GM19239 (cell line): Measurements from ENCODE around the gene SIM2.

Experiments
- DNase-seq: peaks from one replicate; pipeline ENCODE4 v3.0.0; 2011; ENCODE audit warnings: low spot score; ENCODE audit not compliant: insufficient read length
- FAIRE-seq: peaks from 2 replicates; lab custom pipeline; 2011; peaks lifted over from hg19 to GRCh38; lab: Jason Lieb, UNC

Gene SIM2

DNA sequence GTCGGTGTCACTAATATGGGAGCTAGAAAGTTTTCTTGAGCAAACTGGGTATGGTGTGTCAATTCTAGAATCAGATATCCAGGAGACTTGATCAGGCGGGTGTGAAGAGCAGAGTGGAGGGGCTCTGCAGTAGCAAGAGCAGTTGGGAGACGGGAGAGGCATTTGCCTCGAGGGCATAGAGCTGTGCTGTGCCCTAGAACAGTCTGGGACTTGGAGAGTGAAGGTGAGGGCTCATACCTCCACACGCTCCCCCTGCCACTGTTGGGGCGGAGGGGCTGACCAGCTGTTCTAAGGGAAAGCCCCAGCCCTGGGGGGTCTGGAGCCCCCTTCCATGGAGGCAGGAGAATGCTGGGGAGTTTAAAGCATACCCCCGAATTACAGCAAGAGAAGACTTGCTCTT, 33.8 kb downstream of the SIM2 start:
- DNase-seq (no peak), FAIRE-seq (no peak)

DNA sequence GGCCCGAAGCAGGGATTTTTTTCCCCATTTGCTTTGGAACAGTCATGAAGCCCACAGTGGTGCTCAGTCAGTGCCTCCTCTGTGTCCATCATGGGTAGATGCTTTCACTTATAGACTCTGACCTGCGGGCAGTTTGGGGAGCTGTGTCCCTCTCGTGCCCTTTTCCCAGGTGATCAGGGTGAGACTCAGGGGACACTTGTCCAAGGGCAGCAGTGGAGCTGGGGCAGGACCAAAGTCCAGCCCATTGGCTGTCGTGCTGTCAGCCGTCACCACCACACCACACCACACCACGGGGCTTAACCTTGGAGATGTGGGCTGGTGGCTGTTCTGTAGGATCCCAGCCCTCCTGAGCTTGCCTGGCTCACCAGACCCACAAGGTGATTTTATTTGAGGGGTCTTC, 34.9 kb downstream of the SIM2 start:
- FAIRE-seq, result no peak

GRCh38 chr21:36734367-36735200, 35.7 kb downstream of the SIM2 start:
- no peak for FAIRE-seq

More for the DNA sequence above, 34.9 kb downstream of the SIM2 start:
- DNase-seq, result no peak

DNA sequence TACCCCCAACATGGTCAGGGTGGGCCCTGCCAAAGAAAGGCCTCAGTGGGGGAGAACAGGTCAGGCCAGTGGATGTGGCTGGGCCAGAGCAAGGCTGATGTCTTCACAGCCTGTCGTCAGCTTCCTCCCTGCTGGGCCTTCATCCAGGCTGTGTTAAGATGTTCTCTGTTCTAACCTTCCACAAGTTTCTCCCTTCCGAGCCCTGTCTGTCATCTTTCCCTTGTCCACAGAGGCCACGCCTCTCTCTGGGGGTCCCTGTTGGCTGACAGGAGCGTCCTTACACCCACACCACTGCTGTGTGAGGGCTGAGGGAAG, 36.2 kb downstream of the SIM2 start:
- no peak for DNase-seq
- no peak for FAIRE-seq

More at GRCh38 chr21:36734367-36735200, 35.7 kb downstream of the SIM2 start:
- DNase-seq, result no peak

DNA sequence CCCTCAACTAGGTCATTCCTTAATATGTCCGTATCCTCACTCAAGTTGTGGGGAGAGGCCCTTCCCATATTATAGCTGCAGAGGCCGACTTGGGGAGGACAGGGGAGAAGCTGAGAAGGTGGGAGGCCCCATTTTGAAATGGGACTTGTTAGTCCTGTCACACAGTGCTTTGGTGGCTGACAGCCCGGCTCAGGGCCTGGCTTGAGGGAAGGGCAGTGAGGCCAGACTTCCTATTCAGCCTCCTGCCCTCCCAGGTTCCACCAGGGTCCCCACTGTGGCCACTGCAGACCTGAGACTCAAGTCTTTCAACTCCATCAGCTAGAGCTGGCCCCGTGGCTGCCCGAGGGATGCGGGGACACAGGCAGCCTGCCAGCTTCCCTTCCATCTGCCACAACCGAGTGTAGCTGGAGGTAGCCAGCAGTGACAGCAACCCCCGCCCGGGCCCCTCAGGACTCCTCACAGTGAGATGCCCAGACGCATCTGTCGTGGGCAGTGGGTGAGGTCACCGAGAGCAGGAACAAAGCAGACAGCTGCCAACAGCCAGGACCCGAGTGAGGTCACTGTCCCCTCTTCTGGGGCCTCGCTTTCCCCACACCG, 36.9 kb downstream of the SIM2 start:
- no peak for DNase-seq
- FAIRE-seq, result no peak

GRCh38 chr21:36738489-36739126, 39.7 kb downstream of the SIM2 start:
- FAIRE-seq, result no peak

DNA sequence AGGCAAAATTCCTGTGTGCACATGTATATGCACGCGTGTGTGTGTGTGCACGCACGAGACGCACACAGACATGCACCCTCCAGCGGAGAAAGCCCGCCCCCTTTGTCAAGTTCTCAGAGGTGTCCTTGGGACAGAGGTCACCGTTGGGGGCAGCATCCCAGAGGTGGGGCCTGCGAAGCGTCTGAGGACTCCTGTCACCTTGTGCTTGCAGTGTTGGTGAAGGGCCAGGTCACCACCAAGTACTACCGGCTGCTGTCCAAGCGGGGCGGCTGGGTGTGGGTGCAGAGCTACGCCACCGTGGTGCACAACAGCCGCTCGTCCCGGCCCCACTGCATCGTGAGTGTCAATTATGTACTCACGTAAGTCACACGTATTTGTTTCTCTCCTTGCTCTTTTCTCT, 42.6 kb downstream of the SIM2 start:
- FAIRE-seq (no peak), DNase-seq (no peak)

More at GRCh38 chr21:36738489-36739126, 39.7 kb downstream of the SIM2 start:
- DNase-seq, result no peak

DNA sequence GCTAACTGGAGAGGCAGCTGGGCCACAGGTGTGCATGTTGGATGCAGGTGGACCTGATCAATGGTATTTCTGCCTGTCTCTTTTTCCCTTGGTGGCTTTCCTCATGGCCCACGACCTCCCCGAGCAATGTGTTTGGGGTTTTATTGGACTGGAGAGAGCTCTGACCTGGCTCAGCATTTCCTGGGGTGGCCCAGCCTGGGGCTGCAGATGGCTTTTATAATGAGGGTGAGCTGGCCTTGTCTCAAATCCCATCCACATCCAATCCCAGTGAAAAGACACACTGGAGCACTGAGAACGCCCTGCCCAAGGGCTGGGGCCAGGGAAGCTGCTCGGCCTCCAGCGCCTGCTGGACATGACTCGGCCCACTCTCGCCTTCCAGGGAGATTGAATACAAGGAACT, 44.1 kb downstream of the SIM2 start:
- FAIRE-seq, result no peak

DNA sequence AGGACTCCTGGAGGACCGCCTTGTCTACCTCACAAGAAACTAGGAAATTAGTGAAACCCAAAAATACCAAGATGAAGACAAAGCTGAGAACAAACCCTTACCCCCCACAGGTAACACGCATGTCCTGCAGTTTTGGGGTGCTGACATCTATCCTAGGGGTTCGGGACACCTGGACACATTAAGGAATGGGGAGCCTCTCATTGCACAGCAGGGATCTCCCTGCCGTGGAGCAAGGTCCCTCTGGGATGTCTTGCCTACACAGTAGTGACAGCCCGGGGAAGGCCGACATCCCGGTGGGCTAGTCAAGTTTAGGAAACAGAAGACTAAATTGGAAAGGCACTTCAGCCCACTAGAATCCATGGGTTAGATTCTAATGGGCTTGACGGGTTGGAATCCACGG, 44.5 kb downstream of the SIM2 start:
- FAIRE-seq (no peak), DNase-seq (no peak)

More for the DNA sequence above, 44.1 kb downstream of the SIM2 start:
- no peak for DNase-seq

DNA sequence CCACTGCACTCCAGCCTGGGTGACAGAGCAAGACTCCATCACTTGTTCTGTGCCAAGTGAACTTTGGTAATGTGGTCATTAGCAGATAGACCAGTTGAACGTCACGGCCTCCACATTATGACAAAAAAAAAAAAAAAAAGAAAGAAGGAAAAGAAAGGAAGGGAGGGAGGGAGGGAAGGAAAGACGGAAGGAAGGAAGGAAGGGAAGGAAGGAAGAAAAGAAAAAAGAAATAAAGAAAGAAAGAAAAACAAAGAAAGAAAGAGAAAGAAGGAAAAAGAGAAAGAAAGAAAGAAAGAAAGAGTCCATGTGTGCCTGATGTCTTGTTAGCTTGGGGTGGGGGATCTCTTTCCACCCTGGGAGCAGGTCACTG, 45.3 kb downstream of the SIM2 start:
- DNase-seq, result no peak
- no peak for FAIRE-seq

GRCh38 chr21:36744560-36745231, 45.8 kb downstream of the SIM2 start:
- DNase-seq (no peak), FAIRE-seq (no peak)

- no peak for FAIRE-seq
- DNase-seq, result no peak
Observed at GRCh38 chr21:36745459-36745858, 46.5 kb downstream of the SIM2 start.

DNA sequence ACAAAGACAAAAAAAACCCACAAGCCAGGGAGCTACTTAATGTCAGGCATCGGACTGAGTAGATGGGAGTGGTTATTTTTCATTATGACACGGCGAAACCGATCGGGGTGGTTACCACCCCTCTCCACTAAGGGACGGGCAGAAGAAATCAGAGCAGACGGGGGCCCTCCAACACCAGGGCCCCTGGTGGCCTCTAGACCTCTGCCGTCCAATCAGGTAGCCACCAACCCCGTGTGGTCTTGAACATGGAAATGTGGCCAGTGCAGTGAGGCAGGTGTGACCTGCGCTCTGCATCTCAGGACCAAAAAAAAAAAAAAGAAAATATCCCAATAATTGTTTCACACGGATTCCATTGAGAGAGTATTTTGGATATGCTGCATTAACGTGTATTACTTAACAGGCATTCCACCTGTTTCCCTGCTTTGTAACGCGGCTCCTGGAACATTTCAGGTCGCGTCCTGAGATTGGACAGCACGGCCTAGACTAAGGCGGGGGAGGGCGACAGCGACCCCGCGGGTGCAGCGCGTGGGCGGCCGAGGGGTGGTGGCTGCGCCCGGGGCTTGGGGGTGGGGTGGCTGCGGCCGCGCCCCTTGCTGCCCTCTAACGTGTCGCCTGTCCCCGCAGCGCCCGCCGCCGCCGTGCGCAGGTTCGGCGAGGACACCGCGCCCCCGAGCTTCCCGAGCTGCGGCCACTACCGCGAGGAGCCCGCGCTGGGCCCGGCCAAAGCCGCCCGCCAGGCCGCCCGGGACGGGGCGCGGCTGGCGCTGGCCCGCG, 48.3 kb downstream of the SIM2 start:
- DNase-seq (no peak), FAIRE-seq (no peak)

DNA sequence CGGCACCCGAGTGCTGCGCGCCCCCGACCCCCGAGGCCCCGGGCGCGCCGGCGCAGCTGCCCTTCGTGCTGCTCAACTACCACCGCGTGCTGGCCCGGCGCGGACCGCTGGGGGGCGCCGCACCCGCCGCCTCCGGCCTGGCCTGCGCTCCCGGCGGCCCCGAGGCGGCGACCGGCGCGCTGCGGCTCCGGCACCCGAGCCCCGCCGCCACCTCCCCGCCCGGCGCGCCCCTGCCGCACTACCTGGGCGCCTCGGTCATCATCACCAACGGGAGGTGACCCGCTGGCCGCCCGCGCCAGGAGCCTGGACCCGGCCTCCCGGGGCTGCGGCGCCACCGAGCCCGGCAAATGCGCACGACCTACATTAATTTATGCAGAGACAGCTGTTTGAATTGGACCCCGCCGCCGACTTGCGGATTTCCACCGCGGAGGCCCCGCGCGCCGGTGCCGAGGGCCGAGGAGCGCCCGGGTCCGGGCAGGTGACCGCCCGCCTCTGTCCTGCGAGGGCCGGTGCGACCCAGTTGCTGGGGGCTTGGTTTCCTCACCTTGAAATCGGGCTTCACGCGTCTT, 49.0 kb downstream of the SIM2 start:
- no peak for FAIRE-seq

DNA sequence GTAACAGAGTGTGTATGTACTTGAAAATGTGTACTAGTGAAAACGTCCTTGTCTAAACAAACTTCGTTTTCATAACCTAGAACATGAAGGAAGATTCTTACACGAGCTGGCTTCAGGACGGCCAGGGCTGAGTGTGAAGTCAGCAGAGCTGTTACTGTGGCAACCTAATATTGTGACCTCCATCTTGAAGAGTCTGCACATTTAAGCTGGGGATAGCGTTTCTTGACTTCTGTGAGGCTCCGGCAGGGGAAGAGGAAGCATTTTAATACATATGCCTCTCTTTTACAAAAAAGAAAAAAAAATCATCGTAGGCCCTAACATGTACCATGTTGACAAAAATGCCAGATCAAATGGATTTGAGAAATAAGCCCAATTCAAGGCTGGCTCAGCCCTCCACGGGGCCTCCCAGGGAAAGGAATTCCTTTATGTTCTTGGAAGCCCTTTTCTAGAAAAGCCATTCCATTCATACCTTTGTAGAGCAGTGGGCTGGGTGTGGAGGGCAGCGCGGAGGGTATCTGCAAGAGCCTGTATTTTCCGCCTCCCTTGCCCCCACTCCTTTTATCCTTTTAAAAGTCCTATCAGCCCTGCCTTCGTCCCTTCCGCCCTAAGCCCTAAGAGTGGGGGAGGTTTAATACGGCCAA, 51.1 kb downstream of the SIM2 start:
- FAIRE-seq (no peak), DNase-seq (no peak)

More for the DNA sequence above, 49.0 kb downstream of the SIM2 start:
- peak; percentile 41 for DNase-seq

- DNase-seq (no peak), FAIRE-seq (no peak)
Observed at GRCh38 chr21:36750576-36750959, 51.7 kb downstream of the SIM2 start.

DNA sequence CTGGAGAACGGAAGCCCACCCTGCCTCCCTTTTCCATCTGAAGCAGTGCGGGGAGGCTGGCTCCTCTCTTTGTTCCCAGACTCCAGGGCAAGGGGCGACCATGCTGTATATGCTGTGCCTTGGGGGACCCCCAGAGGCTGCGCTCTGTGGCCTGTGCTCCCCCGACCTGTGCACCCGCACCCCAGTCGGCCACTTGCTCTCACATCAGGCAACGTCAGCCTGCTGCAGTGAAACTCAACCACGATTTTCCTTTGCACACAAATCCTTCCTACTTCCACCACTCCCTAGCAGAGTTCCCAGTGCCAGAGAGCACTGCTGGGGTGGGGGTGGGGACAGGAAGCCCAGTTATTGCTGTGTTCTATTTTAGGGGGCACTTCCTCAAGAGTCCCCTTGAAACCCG, 52.5 kb downstream of the SIM2 start:
- FAIRE-seq (no peak), DNase-seq (no peak)

DNA sequence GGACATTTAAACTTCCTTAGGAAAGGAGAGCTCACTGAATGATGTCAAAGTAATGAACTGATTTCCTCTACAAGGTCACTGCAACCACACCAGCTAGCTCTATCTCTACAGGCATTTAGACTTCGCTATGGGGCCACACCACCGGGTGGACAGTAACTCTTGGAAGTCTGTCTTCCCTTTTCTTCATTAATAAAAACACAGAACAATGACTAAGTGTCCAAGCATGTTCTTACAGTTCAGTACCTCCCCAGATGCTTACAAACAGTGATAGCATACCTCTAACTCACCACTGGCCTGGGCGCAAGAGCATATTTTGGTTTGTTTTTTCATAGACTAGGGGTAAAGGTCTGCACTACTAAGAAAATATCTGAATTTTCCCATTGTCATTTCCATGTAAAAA, 54.6 kb downstream of the SIM2 start:
- no peak for DNase-seq
- FAIRE-seq, result no peak

GRCh38 chr21:36754241-36754898, 55.5 kb downstream of the SIM2 start:
- DNase-seq (no peak), FAIRE-seq (no peak)
